PC-3 (cell line): ENCODE data around the gene EEPD1.

Experiments used
- EZH2 ChIP-seq: fragments of 300-600 bp; sonication (generic); IDR thresholded peaks from one replicate; pipeline ENCODE4 v1.6.1; 2017; ENCODE audit warnings: antibody characterized with exemption, mild to moderate bottlenecking, low read length; ENCODE audit not compliant: unreplicated experiment
- EZH2phosphoT487 ChIP-seq: fragments of 300-600 bp; sonication (generic); IDR thresholded peaks from 2 replicates; pipeline ENCODE4 v1.6.1; 2018; ENCODE audit warnings: mild to moderate bottlenecking, antibody characterized with exemption, low read length, borderline replicate concordance
- TF ChIP-seq, protein P1 (sequence below): fragments of 300-600 bp; sonication (generic); conservative IDR thresholded peaks from 2 replicates; pipeline ENCODE4 v1.5.1; 2017; ENCODE audit warnings: antibody characterized with exemption, low read depth, mild to moderate bottlenecking, low read length

DNA sequence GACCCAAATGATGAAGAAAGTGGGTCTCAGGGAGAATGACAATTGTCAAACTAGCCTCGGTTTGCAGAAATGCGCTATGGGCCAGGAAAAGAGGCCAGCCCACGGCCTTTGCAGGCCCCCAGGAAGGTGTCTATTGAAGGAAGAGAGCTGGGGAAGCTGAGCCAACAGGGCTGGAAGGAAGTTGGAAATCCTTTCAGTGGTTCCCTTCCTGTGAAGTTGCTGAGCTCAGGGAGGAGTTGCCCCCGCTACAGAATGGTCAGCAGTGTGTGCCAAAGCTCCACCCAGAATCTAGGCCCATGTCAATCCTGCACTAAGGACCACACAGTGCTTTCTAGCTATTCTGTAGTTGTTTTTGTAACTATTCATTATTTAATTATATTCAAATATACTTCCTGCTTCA, 145.1 kb downstream of the EEPD1 start:
- TF ChIP-seq, protein P1, sequence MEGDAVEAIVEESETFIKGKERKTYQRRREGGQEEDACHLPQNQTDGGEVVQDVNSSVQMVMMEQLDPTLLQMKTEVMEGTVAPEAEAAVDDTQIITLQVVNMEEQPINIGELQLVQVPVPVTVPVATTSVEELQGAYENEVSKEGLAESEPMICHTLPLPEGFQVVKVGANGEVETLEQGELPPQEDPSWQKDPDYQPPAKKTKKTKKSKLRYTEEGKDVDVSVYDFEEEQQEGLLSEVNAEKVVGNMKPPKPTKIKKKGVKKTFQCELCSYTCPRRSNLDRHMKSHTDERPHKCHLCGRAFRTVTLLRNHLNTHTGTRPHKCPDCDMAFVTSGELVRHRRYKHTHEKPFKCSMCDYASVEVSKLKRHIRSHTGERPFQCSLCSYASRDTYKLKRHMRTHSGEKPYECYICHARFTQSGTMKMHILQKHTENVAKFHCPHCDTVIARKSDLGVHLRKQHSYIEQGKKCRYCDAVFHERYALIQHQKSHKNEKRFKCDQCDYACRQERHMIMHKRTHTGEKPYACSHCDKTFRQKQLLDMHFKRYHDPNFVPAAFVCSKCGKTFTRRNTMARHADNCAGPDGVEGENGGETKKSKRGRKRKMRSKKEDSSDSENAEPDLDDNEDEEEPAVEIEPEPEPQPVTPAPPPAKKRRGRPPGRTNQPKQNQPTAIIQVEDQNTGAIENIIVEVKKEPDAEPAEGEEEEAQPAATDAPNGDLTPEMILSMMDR = no peak
- TF ChIP-seq EZH2 (no peak), EZH2phosphoT487 (no peak)
